Inflammatory macrophage treated with lipopolysaccharide for 4 hours (primary cell): ENCODE results near the gene GMDS.

Experiments used
- DNase-seq: peaks from one replicate; pipeline ENCODE4 v3.0.0-alpha.2; 2020

Gene GMDS

DNA sequence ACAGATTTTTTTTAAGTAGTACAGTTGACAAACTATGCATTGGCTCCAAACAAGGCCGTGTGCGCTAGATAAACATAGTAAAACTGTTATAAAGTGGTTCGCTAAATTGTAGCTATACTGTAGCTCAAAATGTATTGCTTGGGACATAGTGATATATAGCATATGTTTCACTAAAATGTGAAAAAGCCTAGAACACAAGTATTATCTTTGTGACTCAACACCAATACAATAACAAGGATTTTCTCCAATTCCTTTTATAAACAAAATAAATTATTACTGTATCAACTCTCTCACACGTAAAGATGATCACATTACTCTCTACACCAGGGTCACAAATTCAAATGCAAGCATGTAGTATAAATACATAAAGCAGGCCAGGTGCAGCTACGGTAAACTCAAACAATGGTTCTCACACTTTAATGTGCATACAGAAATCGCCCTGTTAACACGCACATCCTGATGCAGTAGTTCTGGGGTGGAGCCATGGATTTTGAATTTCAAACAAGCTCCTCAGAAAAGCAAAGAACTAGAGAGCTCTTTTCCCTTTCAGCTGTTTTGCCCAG, 214.6 kb downstream of the GMDS start:
- no peak for DNase-seq

- no peak for DNase-seq
Observed at GRCh38 chr6:2029952-2030351, 215.5 kb downstream of the GMDS start.

GRCh38 chr6:2029130-2029794, 216.1 kb downstream of the GMDS start:
- DNase-seq, result no peak

- DNase-seq, result peak; percentile 22
Observed at GRCh38 chr6:2028457-2029038, 216.9 kb downstream of the GMDS start.

- no peak for DNase-seq
Observed at GRCh38 chr6:2026133-2026532, 219.3 kb downstream of the GMDS start.

DNA sequence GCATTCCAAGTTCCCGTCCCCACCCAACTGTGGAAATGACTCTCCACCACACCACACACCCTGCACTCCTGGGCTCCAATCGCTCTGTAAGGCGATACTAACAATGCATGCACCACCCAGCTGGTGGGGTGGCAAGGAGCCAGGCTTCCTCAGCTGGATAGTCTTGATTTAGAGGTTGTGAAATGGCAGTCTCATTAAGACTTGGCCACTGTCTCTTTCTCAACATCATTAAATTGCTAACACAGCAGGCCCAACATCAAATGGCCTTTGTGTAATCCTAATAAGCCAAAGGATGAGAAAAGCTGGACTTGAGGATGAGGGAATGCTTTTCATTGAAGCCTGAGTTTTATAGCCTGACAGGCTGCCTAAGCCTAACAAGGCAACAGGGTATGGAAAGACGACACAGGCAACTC, 223.7 kb downstream of the GMDS start:
- no peak for DNase-seq

DNA sequence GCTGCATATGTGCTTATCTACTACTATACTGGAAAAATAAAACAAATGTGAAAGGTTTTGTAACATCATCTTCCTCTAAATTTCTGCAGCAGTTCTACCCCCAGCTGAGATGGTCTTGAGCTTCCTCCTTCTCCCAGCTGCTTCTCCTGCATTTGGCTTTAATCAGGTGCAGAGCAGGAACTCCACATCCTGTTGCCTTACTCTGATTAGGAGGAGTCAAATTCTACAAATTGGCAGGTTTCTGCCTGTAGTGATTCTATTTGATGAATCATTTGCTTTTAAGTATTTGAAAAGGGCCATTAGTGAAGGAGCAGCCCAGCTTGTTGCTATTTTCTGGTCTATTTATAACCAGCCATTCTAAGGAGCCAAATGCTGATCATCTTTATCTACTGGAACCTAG, 224.5 kb downstream of the GMDS start:
- DNase-seq, result peak; percentile 17

GRCh38 chr6:2019051-2019450, 226.4 kb downstream of the GMDS start:
- no peak for DNase-seq

GRCh38 chr6:2016040-2016439, 229.4 kb downstream of the GMDS start:
- no peak for DNase-seq

DNA sequence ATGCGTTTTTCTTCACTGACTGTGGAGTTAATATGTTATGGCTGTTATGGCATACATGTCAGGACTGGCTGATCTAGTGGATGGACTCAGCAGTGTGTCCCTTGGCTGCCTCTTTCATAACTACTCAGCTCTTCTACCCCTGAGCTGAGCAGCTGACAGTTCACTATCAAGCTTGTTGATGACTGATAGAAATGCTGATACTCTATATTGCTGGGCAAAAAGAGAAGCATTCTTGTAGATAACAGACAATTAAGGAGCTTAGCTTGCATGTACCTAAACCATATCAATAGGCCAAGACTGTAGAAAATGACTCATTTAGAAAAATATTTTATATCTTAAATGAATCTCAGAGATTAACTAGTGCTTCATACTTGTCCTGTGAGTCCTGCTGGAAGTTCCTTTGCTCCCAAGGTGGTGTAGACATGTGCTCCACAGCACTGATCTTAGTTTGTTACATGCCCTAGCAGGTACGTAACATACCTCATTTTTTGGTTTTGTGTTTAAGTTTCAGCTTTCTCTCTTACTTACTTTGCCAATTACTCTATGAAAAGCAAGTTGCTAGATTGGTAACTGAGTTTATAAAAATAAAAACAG, 236.9 kb downstream of the GMDS start:
- DNase-seq, result no peak

GRCh38 chr6:2007165-2007564, 238.2 kb downstream of the GMDS start:
- peak; percentile 57 for DNase-seq

- DNase-seq, result no peak
Observed at GRCh38 chr6:2004888-2005287, 240.5 kb downstream of the GMDS start.

DNA sequence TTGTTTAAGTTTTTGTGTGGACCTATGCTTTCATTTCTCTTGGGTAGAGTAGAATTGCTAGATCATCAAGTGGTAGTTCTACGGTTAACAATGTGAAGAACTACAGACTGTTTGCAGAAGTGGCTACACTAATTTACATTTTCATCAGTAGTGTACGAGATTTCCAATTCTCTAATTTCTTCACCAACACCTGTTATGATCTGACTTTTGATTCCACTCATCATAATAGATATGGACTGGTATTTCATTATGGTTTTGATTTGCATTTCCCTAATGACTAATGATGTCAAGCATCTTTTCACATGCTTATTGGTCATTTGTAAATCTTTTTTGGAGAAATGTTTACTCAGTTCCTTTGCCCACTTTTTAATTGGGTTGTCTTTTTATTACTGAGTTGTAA, 244.4 kb downstream of the GMDS start:
- no peak for DNase-seq

GRCh38 chr6:1997702-1998101, 247.7 kb downstream of the GMDS start:
- no peak for DNase-seq

DNA sequence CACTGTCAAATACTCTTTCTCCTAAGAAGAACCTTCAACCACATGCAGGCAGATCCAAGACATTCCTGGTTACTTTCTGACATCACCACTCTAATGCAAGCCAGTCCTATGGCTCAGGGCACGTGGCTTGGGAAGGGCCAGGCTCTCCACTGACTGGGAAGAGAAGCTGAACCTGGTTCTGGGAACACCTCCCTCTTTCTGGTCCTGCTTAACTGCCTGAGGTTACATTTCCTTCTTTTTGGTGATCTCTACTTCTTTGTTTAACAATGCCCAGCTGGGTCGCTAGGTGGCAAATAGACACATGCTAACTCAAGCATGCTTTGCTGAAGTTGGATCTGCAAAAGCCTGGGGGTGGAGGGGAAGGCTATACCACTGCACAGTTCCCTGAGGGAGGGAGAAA, 249.8 kb downstream of the GMDS start:
- DNase-seq, result no peak

- no peak for DNase-seq
Observed at GRCh38 chr6:1993042-1993441, 252.4 kb downstream of the GMDS start.

DNA sequence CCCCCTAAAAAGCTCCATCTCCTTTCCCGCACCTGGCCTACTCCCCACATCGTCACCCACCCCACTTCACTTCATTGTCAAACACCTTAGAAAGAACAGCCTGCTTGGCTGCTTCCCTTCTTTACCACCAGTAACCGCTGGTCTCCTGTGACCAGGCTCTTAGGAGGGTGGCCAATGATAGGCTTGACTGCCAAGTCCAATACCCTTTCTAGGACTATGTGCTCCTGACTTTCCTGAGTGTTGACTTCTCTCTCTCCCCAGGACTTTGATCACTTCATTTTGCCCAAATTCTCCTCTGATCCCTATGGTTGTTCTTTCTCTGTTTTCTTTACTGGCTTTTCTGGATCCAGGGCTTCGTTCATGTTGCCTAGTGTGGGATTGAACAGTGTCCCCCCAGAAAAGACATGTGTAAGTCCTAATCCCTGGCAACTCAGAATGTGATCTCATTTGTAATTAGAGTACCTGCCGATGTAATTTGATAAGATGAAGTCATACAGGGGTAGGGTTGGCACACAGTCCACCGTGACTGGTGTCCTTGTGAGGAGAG, 254.0 kb downstream of the GMDS start:
- no peak for DNase-seq

DNA sequence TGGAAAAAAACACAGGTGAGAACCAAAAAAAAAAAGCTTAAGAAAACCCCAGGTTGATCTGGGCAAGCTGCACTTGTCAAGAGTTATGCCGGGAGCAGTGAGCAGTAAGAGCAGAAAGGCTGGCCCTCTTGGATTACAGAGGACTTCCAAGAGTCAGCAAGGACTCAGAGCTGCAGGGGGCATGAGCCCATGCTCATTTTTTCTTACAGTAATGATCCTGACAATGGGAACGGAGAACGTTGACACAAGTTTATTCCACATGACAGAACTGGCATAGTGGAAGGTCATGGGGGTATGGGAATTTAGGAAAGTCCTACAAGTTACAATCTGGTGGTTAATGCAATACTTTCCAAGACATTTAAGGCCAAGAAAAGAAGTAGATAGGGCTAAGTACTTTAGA, 256.6 kb downstream of the GMDS start:
- DNase-seq, result no peak

DNA sequence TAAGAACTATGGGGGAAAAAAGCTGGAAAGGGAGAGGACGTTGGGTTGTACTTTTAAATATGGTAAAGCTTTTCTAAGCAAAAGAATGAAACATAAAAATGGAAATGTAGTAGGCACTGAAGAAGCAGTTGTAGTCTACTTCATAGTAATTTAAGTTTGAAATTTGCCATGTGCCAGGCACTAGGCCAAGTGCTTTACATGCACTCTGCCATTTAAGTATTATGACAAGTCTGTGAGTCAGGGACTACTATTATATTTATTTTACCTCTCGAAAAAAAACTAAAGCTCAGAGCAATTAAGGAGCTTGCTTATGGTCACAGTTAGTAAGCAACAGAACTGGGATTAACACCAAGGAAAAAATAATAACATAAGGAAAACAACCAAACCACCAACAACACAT, 257.8 kb downstream of the GMDS start:
- no peak for DNase-seq

DNA sequence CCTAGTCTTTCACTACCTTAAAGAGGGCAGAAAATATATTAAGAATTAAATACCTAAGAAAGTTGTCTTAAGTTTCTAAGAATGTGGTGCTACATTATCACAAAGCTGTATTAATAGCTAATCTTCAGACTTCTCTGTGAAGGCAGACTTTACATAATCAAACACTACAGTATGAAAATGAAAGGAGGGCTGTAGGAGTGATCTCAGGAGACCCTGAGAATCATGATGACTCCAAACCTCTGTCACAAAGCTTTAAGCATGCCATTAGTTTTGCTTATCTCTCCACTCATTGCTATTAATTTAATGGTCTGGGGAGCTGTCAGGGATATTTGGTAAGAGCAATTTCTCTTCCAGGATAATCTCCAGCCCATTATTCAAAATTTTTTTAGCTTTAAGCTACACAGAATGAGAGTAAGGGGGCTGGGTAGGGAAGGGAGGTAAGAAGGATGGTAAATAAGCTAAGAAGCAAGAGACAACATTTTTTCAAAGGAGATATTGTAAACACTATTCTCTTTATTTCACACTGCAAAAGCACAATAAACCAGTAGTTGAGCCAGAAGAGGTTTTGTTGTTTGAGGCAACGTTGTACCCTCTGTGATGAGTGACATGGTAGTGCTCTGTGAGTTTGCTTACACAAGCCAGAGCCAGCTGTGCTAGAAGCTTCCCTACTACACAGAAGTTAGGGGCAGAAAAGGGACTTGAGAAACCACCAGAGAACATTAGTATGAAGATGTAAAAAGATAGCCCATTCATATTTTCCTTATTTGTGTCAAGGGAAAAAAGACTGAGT, 258.8 kb downstream of the GMDS start:
- no peak for DNase-seq

- no peak for DNase-seq
Observed at GRCh38 chr6:1984346-1984994, 260.9 kb downstream of the GMDS start.

GRCh38 chr6:1983850-1984249, 261.6 kb downstream of the GMDS start:
- DNase-seq, result no peak

- peak; percentile 61 for DNase-seq
Observed at GRCh38 chr6:1972962-1973361, 272.4 kb downstream of the GMDS start.
